ENCODE data around the gene DPCD. TPM values are rescaled to one million over a fixed set of nuclear protein-coding genes. Genes with fewer than 3 reads are reported as not detected.

DPCD gene
- total RNA-seq, 1 experiment from 2014 or later: 36.2 TPM

DNA sequence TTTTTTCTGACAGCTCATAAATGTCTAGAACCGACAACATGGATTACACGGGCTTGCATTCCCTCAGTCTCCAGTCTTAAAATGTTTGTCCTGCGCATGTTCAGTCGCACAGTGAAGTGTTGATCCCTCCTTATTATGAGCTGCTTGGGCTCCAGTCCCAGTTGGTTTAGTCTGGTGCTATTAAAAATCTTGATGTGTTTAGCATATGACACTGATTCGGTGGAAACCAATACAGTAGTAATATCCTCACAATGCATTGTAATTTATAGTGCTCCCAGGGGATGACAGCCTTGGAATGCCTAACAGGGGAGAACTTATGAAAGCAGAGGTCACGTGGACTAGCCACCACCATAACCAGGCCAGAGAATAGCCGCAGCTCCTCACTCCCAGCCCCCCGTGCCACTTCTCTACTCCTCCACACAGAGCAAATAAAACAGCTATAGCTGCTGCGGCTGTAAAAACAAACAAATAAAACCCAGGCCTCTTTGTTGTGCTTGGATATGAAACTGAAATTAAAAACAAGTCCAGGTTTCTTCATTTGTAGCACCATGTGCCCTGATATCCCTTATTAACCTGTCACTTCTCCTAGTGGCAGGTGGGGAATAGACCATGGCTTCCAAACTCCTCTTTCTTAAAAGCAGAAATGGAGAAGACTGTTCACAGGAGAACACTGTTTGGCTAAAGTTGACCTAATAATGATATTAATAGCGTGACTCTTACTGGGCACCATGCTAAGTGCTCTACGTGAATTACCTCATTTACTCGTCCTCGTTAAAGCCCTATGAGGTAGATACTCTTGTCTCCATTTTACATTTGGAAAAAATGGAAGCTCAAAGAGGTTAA lies 7.7 kb downstream of the DPCD start:
- H3K4me3 ChIP-seq: no peak overlapping the region
- H3K4me1 ChIP-seq: peaks cover 12% of the 10 kb centered on the region
- no peak for DNase-seq
- no peaks in the 10 kb centered on the region for H3K27me3 ChIP-seq
- no peaks in the 10 kb centered on the region for H3K9me3 ChIP-seq (replicated peaks)
- H3K27ac ChIP-seq: no peak overlapping the region
- H3K36me3 ChIP-seq: no peaks in the 10 kb centered on the region

- no peaks in the 10 kb centered on the region for H3K27me3 ChIP-seq
- no peak overlapping the region for H3K4me3 ChIP-seq
- peak; percentile 61 to 78 for DNase-seq
- no peaks in the 10 kb centered on the region for H3K9me3 ChIP-seq (replicated peaks)
- no peak overlapping the region for H3K27ac ChIP-seq
- no peaks in the 10 kb centered on the region for H3K36me3 ChIP-seq
- H3K4me1 ChIP-seq: peaks cover 12% of the 10 kb centered on the region
Observed at GRCh38 chr10:101597091-101597900, 9.2 kb downstream of the DPCD start.

DNA sequence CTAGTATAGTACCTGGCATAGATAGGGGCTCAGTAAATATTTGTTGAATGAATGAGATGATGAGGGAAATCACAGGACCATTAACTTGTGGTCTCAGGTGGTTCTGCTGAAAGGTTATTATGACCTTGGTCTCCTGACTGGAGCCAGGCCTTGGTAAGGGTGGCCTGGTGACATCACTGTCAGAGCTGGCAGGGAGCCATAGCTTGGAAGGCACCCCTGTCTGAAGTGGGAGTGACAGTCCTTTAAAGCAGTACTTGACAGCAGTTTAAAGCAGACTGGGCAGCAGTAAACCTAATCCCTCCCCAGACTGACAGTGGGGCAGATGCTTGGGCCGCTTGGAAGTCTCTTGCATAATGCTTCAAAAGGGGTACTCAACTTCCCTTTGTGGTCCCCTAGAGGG lies 13.4 kb downstream of the DPCD start:
- Histone ChIP-seq H3K27ac (no peak overlapping the region), H3K27me3 (no peaks in the 10 kb centered on the region), H3K36me3 (peaks cover 3% of the 10 kb centered on the region; the same call in 1 of the 2 replicates), H3K4me1 (peaks cover 15% of the 10 kb centered on the region), H3K9me3 (replicated peaks) (no peaks in the 10 kb centered on the region), H3K4me3 (no peak overlapping the region)
- DNase-seq: no peak

DNA sequence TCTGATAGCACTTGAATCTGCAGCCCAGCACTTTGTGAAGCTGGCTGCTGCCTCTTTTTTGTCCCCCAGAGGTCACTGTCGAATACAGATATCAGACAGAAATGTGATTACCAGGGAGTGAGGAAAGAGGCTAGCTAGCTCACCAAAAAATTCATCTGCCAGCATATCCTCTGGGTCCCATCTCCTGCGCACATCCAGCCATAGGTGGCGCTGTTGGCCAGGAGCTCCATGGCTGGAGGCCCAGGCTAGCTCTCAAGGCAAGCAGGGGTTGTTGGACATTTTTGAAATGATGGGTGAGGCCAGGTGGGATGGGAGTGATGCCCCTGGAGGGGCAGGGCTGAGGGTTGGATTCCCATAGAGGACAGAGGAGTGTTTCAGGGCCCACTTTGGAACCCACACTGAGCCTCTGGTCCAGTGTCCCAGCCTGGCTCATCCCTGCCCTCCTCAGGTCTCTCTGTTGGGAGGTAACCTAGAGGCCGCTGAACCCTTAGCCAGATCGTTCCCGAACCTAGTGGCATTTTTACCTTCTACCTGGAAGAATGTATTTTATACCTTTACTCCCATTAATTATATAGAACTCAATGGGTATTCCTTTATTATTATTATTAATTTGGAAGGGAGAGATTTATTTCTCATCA lies 14.8 kb downstream of the DPCD start:
- Histone ChIP-seq H3K36me3 (peaks cover 3% of the 10 kb centered on the region; the same call in 1 of the 2 replicates), H3K4me3 (no peak overlapping the region), H3K27me3 (no peaks in the 10 kb centered on the region), H3K9me3 (replicated peaks) (no peaks in the 10 kb centered on the region), H3K27ac (no peak overlapping the region), H3K4me1 (peaks cover 3% of the 10 kb centered on the region)
- peak; percentile 98 to 100 for DNase-seq

DNA sequence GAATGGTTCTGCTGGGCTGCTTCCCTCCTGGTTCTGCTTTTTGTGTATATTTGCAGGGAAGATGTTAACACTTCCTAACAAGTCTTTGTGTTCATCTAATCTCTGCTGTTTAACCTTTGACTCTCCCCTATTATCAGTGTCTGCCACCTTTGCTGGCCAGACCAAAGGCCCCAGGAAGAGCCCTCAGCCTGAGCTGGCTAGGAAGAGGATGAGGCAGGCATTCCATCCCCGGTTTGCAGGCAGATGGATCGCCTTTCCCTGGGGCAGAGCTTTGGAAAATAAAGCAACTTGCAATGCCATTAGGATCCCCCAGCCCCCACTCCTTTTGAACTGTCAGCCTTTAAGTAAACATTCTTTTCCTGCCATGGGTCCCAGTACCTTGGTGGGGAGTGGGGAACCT lies 19.0 kb downstream of the DPCD start:
- Histone ChIP-seq H3K4me3 (no peak overlapping the region), H3K9me3 (replicated peaks) (no peaks in the 10 kb centered on the region), H3K27me3 (no peaks in the 10 kb centered on the region), H3K27ac (no peak overlapping the region), H3K36me3 (peaks cover 11% of the 10 kb centered on the region), H3K4me1 (peaks cover 8% of the 10 kb centered on the region)
- DNase-seq: no peak

DNA sequence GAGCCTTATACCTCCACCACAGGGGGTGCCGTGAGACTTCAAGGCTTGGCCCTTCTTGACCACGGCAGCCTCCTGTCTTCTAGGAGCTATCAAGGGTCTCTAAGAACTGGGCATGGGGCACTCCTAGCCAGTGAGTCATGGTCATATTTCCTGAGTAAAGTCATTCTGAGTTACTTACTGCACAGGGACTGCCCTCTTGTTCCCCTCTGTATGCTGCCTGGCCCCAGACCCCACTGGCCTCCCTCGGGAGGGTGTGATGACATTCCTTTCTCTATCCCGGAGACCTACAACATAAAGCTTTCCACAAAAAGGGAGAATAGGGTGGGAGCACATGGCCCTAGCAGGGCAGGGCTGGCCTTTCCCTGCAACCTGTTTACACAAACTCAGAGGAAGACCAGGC lies 21.4 kb downstream of the DPCD start:
- DNase-seq: no peak
- H3K9me3 ChIP-seq (replicated peaks): no peaks in the 10 kb centered on the region
- no peaks in the 10 kb centered on the region for H3K27me3 ChIP-seq
- H3K4me3 ChIP-seq: no peak overlapping the region
- peaks cover 8% of the 10 kb centered on the region for H3K4me1 ChIP-seq
- peaks cover 11% of the 10 kb centered on the region for H3K36me3 ChIP-seq
- H3K27ac ChIP-seq: no peak overlapping the region

- peaks cover 9% of the 10 kb centered on the region for H3K36me3 ChIP-seq
- H3K27ac ChIP-seq: no peak overlapping the region
- H3K4me3 ChIP-seq: no peak overlapping the region
- H3K9me3 ChIP-seq (replicated peaks): no peaks in the 10 kb centered on the region
- DNase-seq: no peak
- H3K4me1 ChIP-seq: peaks cover 8% of the 10 kb centered on the region
- no peaks in the 10 kb centered on the region for H3K27me3 ChIP-seq
Observed at GRCh38 chr10:101611096-101611905, 23.2 kb downstream of the DPCD start.

GRCh38 chr10:101612086-101612485 lies 24.0 kb downstream of the DPCD start:
- H3K9me3 ChIP-seq (replicated peaks): no peaks in the 10 kb centered on the region
- no peaks in the 10 kb centered on the region for H3K27me3 ChIP-seq
- peaks cover 8% of the 10 kb centered on the region for H3K4me1 ChIP-seq
- no peak overlapping the region for H3K27ac ChIP-seq
- DNase-seq: no peak
- no peak overlapping the region for H3K4me3 ChIP-seq
- H3K36me3 ChIP-seq: peaks cover 9% of the 10 kb centered on the region

GRCh38 chr10:101612872-101613271 lies 24.8 kb downstream of the DPCD start:
- H3K9me3 ChIP-seq (replicated peaks): no peaks in the 10 kb centered on the region
- peaks cover 8% of the 10 kb centered on the region for H3K4me1 ChIP-seq
- H3K27ac ChIP-seq: no peak overlapping the region
- H3K36me3 ChIP-seq: peaks cover 9% of the 10 kb centered on the region
- H3K4me3 ChIP-seq: no peak overlapping the region
- no peaks in the 10 kb centered on the region for H3K27me3 ChIP-seq
- no peak for DNase-seq

- H3K4me1 ChIP-seq: peaks cover 8% of the 10 kb centered on the region
- DNase-seq: no peak
- no peak overlapping the region for H3K4me3 ChIP-seq
- H3K9me3 ChIP-seq (replicated peaks): no peaks in the 10 kb centered on the region
- peaks cover 4% of the 10 kb centered on the region for H3K36me3 ChIP-seq
- H3K27me3 ChIP-seq: no peaks in the 10 kb centered on the region
- H3K27ac ChIP-seq: no peak overlapping the region
Observed at GRCh38 chr10:101613646-101614045, 25.5 kb downstream of the DPCD start.

- Histone ChIP-seq H3K9me3 (replicated peaks) (no peaks in the 10 kb centered on the region), H3K4me1 (peaks cover 8% of the 10 kb centered on the region), H3K27me3 (no peaks in the 10 kb centered on the region), H3K4me3 (no peak overlapping the region), H3K27ac (no peak overlapping the region), H3K36me3 (peaks cover 4% of the 10 kb centered on the region)
- DNase-seq: no peak
Observed at GRCh38 chr10:101614663-101615524, 26.8 kb downstream of the DPCD start.

GRCh38 chr10:101615525-101616116 lies 27.5 kb downstream of the DPCD start:
- Histone ChIP-seq H3K4me3 (no peak overlapping the region), H3K9me3 (replicated peaks) (no peaks in the 10 kb centered on the region), H3K27ac (no peak overlapping the region), H3K4me1 (peaks cover 8% of the 10 kb centered on the region), H3K36me3 (peaks cover under 1% of the 10 kb centered on the region), H3K27me3 (no peaks in the 10 kb centered on the region)
- no peak for DNase-seq

GRCh38 chr10:101616415-101617101 lies 28.4 kb downstream of the DPCD start:
- Histone ChIP-seq H3K4me3 (no peak overlapping the region), H3K4me1 (peaks cover 6% of the 10 kb centered on the region), H3K36me3 (peaks cover 1% of the 10 kb centered on the region; the same call in 1 of the 2 replicates), H3K27ac (no peak overlapping the region), H3K27me3 (no peaks in the 10 kb centered on the region), H3K9me3 (replicated peaks) (no peaks in the 10 kb centered on the region)
- no peak for DNase-seq

Measured in SJCRH30 (cell line).